Measurements from ENCODE around the gene FUT9. TPM values are rescaled to one million over a fixed set of nuclear protein-coding genes. Genes with fewer than 3 reads are reported as not detected.

FUT9 gene
- total RNA-seq, 2 experiments from 2014 or later: not detected

- Mint-ChIP-seq H3K4me3 (no peak overlapping the region), H3K27ac (no peak overlapping the region), H3K27me3 (peaks cover 2% of the 10 kb centered on the region), H3K4me1 (no peaks in the 10 kb centered on the region), H3K9me3 (no peaks in the 10 kb centered on the region), H3K36me3 (no peaks in the 10 kb centered on the region)
- DNase-seq (no peak), ATAC-seq (ENCODE audit: low read depth) (no peak)
- POLR2A ChIA-PET: no interaction called here
Measured at GRCh38 chr6:96094077-96094476, 78.3 kb downstream of the FUT9 start.

GRCh38 chr6:96099069-96099468, 83.3 kb downstream of the FUT9 start:
- DNase-seq (no peak), ATAC-seq (ENCODE audit: low read depth) (no peak)
- no peaks in the 10 kb centered on the region for H3K9me3 Mint-ChIP-seq
- POLR2A ChIA-PET: no interaction called here
- no peak overlapping the region for H3K4me3 Mint-ChIP-seq
- peaks cover 2% of the 10 kb centered on the region for H3K27me3 Mint-ChIP-seq
- no peaks in the 10 kb centered on the region for H3K36me3 Mint-ChIP-seq
- no peak overlapping the region for H3K27ac Mint-ChIP-seq
- no peaks in the 10 kb centered on the region for H3K4me1 Mint-ChIP-seq

GRCh38 chr6:96101564-96101963, 85.8 kb downstream of the FUT9 start:
- no peak for ATAC-seq (ENCODE audit: low read depth)
- DNase-seq: no peak
- POLR2A ChIA-PET: no interaction called here
- Mint-ChIP-seq H3K4me1 (no peaks in the 10 kb centered on the region), H3K27ac (no peak overlapping the region), H3K9me3 (no peaks in the 10 kb centered on the region), H3K4me3 (no peak overlapping the region), H3K36me3 (no peaks in the 10 kb centered on the region), H3K27me3 (peaks cover 2% of the 10 kb centered on the region)

GRCh38 chr6:96104910-96105309, 89.1 kb downstream of the FUT9 start:
- Mint-ChIP-seq H3K4me3 (no peak overlapping the region), H3K9me3 (no peaks in the 10 kb centered on the region)
- POLR2A ChIA-PET: no interaction called here

GRCh38 chr6:96110878-96111277, 95.1 kb downstream of the FUT9 start:
- no peaks in the 10 kb centered on the region for H3K9me3 Mint-ChIP-seq
- no peaks in the 10 kb centered on the region for H3K27me3 Mint-ChIP-seq
- no peak overlapping the region for H3K4me3 Mint-ChIP-seq
- H3K27ac Mint-ChIP-seq: no peak overlapping the region
- no peaks in the 10 kb centered on the region for H3K36me3 Mint-ChIP-seq
- ATAC-seq (ENCODE audit: low read depth) (no peak), DNase-seq (no peak)
- no peaks in the 10 kb centered on the region for H3K4me1 Mint-ChIP-seq
- POLR2A ChIA-PET: no interaction called here

More at GRCh38 chr6:96104910-96105309, 89.1 kb downstream of the FUT9 start:
- no peak for ATAC-seq (ENCODE audit: low read depth)
- Mint-ChIP-seq H3K27me3 (no peaks in the 10 kb centered on the region), H3K4me1 (no peaks in the 10 kb centered on the region), H3K27ac (no peak overlapping the region), H3K36me3 (no peaks in the 10 kb centered on the region)
- no peak for DNase-seq

GRCh38 chr6:96116674-96117073, 100.9 kb downstream of the FUT9 start:
- ATAC-seq (ENCODE audit: low read depth) (no peak), DNase-seq (no peak)
- Mint-ChIP-seq H3K4me3 (no peak overlapping the region), H3K27ac (no peak overlapping the region), H3K36me3 (no peaks in the 10 kb centered on the region), H3K9me3 (no peaks in the 10 kb centered on the region), H3K27me3 (no peaks in the 10 kb centered on the region), H3K4me1 (no peaks in the 10 kb centered on the region)
- POLR2A ChIA-PET: no interaction called here

- Mint-ChIP-seq H3K36me3 (no peaks in the 10 kb centered on the region), H3K27ac (no peak overlapping the region), H3K9me3 (no peaks in the 10 kb centered on the region), H3K4me3 (no peak overlapping the region), H3K27me3 (no peaks in the 10 kb centered on the region), H3K4me1 (no peaks in the 10 kb centered on the region)
- POLR2A ChIA-PET: no interaction called here
- DNase-seq (no peak), ATAC-seq (ENCODE audit: low read depth) (no peak)
Measured at GRCh38 chr6:96124778-96125177, 109.0 kb downstream of the FUT9 start.

- Mint-ChIP-seq H3K4me3 (no peak overlapping the region), H3K4me1 (no peaks in the 10 kb centered on the region)
- POLR2A ChIA-PET: no interaction called here
Measured at GRCh38 chr6:96138406-96138805, 122.6 kb downstream of the FUT9 start.

GRCh38 chr6:96142142-96142541, 126.4 kb downstream of the FUT9 start:
- Mint-ChIP-seq H3K4me3 (no peak overlapping the region), H3K36me3 (no peaks in the 10 kb centered on the region), H3K9me3 (no peaks in the 10 kb centered on the region), H3K27ac (no peak overlapping the region), H3K4me1 (no peaks in the 10 kb centered on the region), H3K27me3 (no peaks in the 10 kb centered on the region)
- ATAC-seq (ENCODE audit: low read depth) (no peak), DNase-seq (no peak)
- POLR2A ChIA-PET: no interaction called here

More at GRCh38 chr6:96138406-96138805, 122.6 kb downstream of the FUT9 start:
- DNase-seq (no peak), ATAC-seq (ENCODE audit: low read depth) (no peak)
- Mint-ChIP-seq H3K9me3 (no peaks in the 10 kb centered on the region), H3K36me3 (no peaks in the 10 kb centered on the region), H3K27me3 (no peaks in the 10 kb centered on the region), H3K27ac (no peak overlapping the region)

GRCh38 chr6:96150431-96150830, 134.7 kb downstream of the FUT9 start:
- H3K27me3 Mint-ChIP-seq: peaks cover 9% of the 10 kb centered on the region
- no peaks in the 10 kb centered on the region for H3K36me3 Mint-ChIP-seq
- no peak overlapping the region for H3K27ac Mint-ChIP-seq
- DNase-seq (no peak), ATAC-seq (ENCODE audit: low read depth) (no peak)
- POLR2A ChIA-PET: no interaction called here
- H3K4me1 Mint-ChIP-seq: no peaks in the 10 kb centered on the region
- H3K9me3 Mint-ChIP-seq: no peaks in the 10 kb centered on the region
- no peak overlapping the region for H3K4me3 Mint-ChIP-seq

- Mint-ChIP-seq H3K4me3 (no peak overlapping the region), H3K36me3 (no peaks in the 10 kb centered on the region), H3K27me3 (peaks cover 9% of the 10 kb centered on the region), H3K4me1 (peaks cover under 1% of the 10 kb centered on the region), H3K9me3 (no peaks in the 10 kb centered on the region), H3K27ac (no peak overlapping the region)
- DNase-seq (no peak), ATAC-seq (ENCODE audit: low read depth) (no peak)
- POLR2A ChIA-PET: no interaction called here
Measured at GRCh38 chr6:96151707-96152106, 135.9 kb downstream of the FUT9 start.

- H3K36me3 Mint-ChIP-seq: no peaks in the 10 kb centered on the region
- POLR2A ChIA-PET: no interaction called here
- no peak overlapping the region for H3K4me3 Mint-ChIP-seq
- ATAC-seq (ENCODE audit: low read depth): no peak
- no peak for DNase-seq
- H3K27ac Mint-ChIP-seq: no peak overlapping the region
- no peaks in the 10 kb centered on the region for H3K9me3 Mint-ChIP-seq
- peaks cover 3% of the 10 kb centered on the region for H3K4me1 Mint-ChIP-seq
- peaks cover 9% of the 10 kb centered on the region for H3K27me3 Mint-ChIP-seq
Measured at GRCh38 chr6:96152114-96152708, 136.4 kb downstream of the FUT9 start.

GRCh38 chr6:96153775-96154174, 138.0 kb downstream of the FUT9 start:
- no peak overlapping the region for H3K4me3 Mint-ChIP-seq
- no peak for DNase-seq
- no peak for ATAC-seq (ENCODE audit: low read depth)
- H3K4me1 Mint-ChIP-seq: peaks cover 3% of the 10 kb centered on the region
- no peaks in the 10 kb centered on the region for H3K9me3 Mint-ChIP-seq
- no peak overlapping the region for H3K27ac Mint-ChIP-seq
- POLR2A ChIA-PET: no interaction called here
- no peaks in the 10 kb centered on the region for H3K36me3 Mint-ChIP-seq
- H3K27me3 Mint-ChIP-seq: peaks cover 9% of the 10 kb centered on the region

- POLR2A ChIA-PET: no interaction called here
- Mint-ChIP-seq H3K27me3 (peaks cover 9% of the 10 kb centered on the region), H3K27ac (no peak overlapping the region), H3K4me1 (peaks cover 3% of the 10 kb centered on the region), H3K9me3 (no peaks in the 10 kb centered on the region), H3K36me3 (no peaks in the 10 kb centered on the region), H3K4me3 (peak overlapping the region; percentile 65)
- ATAC-seq (ENCODE audit: low read depth) (no peak), DNase-seq (no peak)
Measured at GRCh38 chr6:96156425-96156824, 140.7 kb downstream of the FUT9 start.

Measured in activated naive CD8-positive, alpha-beta T cell treated with anti-CD3 and anti-CD28 coated beads, Interleukin-2, amount 10 ng/mL, durations not matched to agents 7 days and 5 days (primary cell).